Stimulated activated CD8-positive, alpha-beta memory T cell treated with anti-CD3 and anti-CD28 coated beads, Interleukin-12 subunit alpha, Interleukin-12 subunit beta, amount 100 ng/mL, for 4 hours (primary cell): ENCODE measurements around the gene TMEM163.
"Not testable (repeated sequence)": the region's sequence is repeated elsewhere in the genome, so short reads cannot be mapped to it uniquely, and the experiment has no call there.

Source experiments
- DNase-seq: peaks from one replicate; pipeline ENCODE4 v3.0.0-alpha.2; 2020; ENCODE audit warnings: low read depth

TMEM163 gene

DNA sequence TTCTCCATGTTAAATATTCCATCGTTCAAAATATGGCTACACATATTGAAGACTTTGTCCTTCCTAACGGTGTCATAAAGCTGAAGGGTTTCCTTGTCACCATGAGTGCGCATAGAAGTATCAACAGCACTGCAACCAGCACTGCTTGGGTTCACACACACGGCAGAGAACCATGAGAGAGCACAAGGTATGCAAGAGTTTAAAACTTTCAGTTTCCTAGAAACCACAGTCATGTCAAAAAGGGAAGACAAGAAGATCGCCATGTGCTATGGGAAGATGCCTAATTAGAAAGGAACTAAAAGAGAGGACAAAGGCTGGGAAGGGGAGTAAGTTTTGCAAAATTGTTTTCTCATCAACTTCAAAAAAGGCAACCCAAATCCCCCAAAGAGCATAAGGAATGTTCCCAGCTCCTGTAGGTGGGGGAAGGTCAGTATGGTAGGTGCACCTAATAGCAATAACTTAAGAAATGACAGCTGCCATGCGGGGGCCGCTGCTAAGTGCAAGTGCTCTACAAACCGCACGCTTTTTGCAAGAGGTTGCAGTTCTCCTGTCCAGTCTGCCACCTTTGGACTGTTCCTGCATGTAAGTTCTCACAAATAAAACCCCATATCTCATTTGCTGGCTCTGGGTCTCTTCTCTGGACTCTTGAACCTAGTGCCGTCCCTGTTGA, 136.8 kb downstream of the TMEM163 start:
- no peak for DNase-seq

DNA sequence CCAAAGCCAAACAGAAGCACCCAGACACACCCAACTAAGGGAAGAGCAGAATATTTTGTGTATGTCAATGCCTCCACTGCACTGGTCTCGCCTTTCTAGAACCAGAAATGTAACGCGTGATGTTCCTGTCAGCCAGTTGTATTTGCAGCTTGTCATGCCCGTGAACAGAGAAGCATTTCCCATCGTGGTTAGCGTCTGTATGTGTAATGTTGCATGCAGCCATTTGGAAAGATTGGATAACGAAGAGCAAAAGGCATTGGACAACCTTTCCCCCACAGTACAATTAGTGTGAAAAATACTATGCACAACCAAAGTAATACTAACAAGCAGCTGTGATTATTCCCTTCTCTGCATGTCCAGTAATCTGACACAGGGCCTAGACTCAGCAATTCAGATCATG, 140.5 kb downstream of the TMEM163 start:
- no peak for DNase-seq

DNA sequence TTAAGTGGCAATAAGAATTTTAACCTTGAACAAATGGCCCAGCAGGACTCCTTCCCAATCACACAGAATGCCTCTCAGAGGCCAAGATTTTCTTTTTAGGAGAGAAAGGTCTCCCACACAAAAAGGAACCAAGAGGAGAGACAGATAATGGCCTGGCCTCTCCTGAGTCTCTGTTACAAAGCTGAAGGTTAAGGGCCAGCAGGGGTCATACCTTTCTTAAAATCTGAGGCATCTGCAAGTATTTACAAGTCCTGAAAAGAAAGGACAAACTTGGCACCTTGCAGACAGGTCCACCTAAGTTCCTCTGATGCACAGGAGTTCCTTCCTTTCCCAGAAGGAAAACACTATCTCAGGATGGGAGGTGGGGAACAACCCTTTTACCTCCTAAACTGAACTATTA, 142.3 kb downstream of the TMEM163 start:
- DNase-seq, result no peak

DNA sequence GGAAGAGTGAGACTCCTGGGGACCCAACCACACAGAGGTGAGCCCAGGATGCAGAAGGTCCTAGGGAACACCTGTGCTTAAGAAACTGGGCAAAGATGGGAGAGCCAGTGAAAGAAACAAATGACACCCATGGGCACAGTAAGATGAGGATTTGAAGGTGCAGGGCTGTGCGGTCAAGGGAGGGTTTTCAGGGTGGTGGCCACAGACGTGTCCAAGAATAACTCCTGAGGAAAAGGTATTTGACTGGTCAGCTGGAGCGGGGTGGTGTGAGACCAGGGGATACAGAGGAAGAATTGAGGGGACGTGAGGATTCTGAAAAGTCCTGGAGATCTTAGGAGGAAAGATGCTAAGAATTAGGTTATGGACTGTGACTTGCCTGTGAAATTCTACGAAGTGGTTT, 142.9 kb downstream of the TMEM163 start:
- DNase-seq, result no peak

DNA sequence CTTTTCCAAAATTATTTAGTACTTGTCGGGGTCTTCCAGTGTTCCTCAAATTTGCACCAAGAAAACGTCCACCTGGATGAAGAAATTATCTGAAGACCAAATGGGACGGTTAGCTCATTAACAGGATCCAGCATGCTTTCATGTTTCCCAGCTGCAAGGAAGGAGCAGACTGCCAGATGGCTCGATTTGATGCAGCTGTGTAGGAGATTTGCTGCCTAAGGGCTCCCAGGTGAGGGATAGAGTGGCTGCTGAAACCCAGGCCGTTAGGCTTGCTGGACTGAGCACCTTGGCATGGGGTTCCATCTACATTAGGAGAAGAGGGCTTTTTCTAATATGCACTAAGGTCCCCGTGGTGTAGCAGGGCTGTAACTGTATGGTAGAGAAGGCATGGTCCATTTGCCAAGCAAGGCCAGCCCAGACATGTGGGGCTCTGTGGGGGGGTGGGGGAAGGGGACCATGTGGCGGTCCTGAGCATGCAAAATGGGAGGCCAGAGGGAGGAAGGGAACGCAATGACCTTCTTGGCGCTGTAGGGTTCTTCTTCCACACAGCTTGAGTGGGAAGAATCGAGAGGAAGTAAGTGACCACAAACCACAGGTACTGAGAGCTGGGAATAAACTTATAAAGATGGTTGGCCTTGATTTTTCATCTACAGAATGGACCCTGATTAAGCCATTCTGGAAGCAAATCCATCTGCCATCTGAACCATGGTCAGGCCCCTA, 144.0 kb downstream of the TMEM163 start:
- DNase-seq, result no peak

- DNase-seq, result no peak
These were observed 145.1 kb downstream of the TMEM163 start for GRCh38 chr2:134573724-134574123.

DNA sequence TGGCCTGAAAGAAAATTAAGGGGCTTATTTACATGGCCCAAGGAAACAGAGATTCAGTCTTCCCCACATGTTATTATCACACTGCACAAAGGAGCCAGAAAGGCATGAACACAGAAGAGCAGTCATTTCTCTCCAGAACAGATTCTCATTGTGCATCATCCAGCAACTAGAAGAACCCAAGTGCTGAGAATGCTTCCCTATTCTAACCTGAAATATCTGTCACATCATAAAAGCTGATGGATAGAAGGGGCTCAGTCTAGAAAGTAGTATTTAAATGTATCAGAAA, 145.8 kb downstream of the TMEM163 start:
- no peak for DNase-seq

DNA sequence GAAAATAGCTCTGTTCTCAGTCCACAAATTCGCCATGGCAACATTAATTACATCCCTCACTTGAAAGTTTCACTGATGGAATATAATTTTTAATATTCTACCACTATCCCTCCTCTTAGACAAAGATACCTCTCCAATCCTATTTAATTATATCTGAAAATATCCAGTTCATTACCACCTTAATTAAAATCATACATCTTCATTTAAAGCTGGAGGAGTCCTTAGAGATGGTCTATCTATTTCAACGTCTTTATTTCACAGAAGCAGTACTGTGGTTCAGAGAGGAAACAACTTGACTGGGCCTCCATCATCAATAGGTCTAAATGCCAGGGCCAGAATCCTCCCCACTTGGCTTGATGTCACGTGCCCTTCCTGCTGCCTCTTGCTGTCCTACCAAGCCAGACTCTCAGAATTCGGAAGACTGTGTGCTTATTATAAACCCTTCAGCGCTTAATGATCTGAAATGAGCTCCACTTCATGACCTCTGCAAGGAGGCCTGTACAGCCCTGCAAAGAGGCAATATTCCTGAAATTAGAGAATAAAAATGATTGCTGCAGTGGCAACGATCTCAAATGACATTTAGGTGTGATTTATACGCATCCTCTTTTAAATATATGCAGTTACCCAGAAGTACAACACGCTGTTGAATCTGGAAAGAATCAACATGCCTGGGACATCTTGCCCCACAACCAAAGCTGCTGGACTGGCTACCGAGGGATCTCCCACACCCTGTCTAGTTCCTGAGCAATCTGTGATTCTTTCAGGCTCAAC, 146.3 kb downstream of the TMEM163 start:
- DNase-seq, result no peak

DNA sequence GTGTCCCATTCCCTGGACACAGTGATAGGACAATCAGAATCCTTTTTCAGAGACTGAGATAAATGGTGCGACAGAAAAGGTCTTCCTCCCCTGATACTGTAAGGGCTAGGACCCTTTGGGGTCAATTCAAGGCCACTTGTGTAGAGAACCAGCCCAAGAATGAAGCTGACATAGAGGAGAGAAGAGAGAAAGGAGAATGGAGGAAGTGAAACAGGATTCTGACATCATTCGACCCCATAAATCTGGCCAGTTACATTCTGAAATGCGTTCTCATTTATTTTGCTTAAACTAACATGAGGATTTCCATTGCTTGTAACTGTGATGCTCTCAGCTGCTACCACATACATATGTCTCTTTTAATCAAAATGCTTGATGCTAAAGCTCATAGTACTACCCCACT, 148.1 kb downstream of the TMEM163 start:
- DNase-seq, result no peak

DNA sequence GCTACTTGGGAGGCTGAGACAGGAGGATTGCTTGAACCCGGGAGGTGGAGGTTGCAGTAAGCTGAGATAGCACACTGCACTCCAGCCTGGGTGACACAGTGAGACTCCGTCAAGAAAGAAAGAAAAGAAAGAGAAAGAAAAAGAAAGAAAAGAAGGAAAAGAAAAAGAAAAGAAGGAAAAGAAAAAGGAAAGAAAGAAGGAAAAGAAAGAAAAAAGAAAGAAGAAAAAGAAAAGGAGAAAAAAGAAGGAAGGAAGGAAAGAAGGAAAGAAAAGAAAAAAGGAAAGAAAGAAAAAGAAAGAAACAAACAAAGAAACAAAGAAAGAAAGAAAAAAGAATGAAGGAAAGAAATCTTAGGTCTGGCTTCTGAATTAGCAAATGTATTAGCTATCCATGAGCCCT, 150.4 kb downstream of the TMEM163 start:
- no peak for DNase-seq

- no peak for DNase-seq
These were observed 151.1 kb downstream of the TMEM163 start for GRCh38 chr2:134567666-134568065.

DNA sequence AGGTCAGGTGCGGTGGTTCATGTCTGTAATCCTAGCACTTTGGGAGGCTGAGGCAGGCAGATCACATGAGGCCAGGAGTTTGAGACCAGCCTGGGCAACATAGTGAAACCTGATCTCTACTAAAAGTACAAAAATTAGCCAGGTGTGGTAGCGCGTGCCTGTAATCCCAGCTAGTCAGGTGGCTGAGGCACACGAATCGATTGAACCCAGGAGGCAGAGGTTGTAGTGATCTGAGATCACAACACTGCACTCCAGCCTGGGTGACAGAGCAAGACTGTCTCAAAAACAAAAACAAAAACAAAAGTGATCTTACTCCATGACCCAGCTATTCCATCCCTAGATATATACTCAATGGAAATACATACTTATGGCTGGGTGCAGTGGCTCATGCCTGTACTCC, 153.8 kb downstream of the TMEM163 start:
- not testable (repeated sequence) for DNase-seq

DNA sequence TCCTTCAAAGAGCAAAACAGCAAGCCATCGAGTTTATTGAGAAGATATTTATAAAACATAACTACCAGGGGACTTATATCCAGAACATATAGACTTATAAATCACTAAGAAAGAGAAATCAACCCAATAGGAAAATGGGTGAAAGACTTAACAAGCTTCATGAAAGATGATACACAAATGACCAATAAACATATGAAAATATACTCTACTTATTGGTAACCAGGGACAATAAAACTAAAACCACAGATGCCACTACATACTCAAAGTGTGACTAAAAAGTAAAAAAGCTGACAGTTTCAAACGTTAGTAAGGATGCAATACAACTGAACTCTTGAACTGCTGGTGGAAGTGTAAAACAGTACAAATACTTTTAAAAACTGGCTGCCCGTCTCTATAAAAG, 154.3 kb downstream of the TMEM163 start:
- no peak for DNase-seq

DNA sequence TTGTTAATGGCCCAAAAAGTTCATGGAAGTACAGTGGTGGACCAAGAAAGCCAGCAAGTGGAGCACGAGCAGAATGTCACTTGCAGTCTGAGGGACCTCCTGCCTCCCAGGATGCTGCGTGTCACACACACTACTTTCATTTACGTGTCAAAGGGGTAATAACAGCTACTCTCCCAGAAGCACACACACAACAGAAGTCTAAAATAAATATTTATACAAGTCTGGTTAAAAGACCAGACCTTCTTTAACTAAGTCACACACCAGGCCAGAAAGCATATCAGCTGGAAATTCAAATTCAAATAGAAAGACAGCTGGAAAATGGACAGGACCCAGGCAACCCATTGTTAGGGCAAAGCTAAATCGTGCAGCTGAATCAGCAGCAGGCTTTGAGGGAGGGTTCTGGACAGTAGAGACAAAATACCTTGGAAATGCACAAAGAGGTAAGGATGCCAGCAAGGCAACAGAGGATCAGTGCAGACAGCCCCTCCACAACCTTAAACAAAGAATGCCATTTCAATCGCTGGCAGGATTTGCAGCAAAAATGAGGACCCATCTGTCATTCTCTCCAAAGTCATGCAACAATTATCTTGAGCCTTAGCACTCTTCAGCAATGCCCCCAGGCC, 160.5 kb downstream of the TMEM163 start:
- DNase-seq, result no peak

- DNase-seq, result no peak
These were observed 163.4 kb downstream of the TMEM163 start for GRCh38 chr2:134555411-134555810.

DNA sequence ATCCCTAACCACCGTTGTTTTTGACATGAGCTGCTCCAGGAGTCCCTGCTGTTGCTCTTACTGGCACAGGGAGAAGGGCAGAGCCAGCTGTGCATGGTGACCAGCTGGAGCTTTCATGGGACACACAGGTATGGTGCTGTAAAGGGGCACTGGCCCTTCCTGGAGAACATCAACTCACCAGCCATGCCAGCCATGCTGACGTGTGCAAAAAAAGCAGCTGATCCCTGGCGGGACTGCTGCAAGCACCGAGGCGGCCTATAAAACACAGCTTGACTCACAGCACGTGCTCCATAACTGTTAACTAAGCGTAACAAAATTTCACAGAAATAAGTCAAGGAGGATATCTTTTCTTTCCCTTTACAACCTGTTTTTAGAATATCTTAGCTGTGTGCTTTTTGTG, 165.1 kb downstream of the TMEM163 start:
- no peak for DNase-seq

- no peak for DNase-seq
These were observed 168.1 kb downstream of the TMEM163 start for GRCh38 chr2:134550566-134551164.

GRCh38 chr2:134549104-134549503, 169.7 kb downstream of the TMEM163 start:
- no peak for DNase-seq

DNA sequence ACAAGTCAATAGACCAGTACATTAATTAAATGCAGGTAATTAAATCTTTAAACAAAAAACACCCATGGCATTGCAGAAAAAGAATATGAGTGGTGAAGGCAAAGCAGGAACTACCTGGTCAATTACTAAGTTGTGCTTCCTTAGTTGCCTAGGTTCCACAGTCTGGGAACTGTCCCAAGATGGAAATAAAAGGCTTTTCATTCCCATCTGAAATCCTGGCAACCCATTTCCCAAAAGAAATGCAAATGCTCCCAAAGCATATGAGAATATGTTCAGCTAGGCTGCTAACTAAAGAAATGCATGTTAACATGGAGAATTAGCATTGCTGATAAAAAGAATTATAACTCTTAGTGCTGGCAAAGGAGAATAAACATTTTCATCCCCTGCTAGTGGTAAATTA, 177.8 kb downstream of the TMEM163 start:
- no peak for DNase-seq

DNA sequence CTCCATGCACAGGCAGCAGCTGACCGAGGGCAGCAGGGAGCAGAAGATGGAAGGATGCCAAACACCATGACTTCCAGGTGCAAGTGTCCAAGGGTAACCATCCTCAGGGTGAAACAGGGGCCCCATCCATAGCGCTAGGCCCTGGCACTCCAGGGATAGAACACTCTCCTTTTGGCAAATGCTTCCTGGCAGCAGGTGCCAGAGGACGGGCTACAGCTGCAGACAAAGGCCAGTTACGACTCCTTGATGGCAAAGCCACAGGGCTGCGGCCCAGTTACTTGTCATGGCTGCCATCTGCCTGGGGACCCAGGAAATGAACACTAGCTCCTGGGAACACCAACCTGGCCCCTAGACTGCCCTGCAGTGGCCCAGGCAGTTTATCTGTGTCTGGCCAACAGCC, 178.8 kb downstream of the TMEM163 start:
- no peak for DNase-seq

GRCh38 chr2:134537702-134538101, 181.1 kb downstream of the TMEM163 start:
- DNase-seq, result no peak

GRCh38 chr2:134537121-134537520, 181.7 kb downstream of the TMEM163 start:
- no peak for DNase-seq

DNA sequence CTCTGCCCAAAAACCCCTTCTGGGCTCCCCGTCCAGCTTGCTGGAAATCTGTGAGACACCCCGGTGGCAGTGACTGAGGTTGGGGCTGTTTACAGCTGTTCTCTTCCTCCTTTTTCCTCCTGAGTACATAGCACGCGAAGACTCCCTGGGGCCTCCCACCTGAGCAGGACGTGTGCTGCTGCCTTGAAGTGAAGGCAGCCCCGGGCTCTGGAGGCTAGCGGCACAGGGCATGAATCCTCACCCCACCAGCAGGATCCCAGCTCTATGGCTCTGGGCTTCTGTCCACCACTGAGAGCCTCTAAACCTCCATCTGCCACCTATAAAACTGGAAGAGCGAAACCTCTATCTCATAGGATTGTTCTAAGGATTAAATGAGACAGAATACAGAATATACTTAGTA, 182.5 kb downstream of the TMEM163 start:
- DNase-seq, result no peak
